AG10803 (cell line): ENCODE data around the gene WSB1.

Experiments
- DNase-seq: peaks from one replicate; pipeline ENCODE4 v3.0.0; 2010; ENCODE audit warnings: low read depth
- H3K4me3 ChIP-seq: 2 replicates; pipeline ENCODE4 v1.5.1; 2011; ENCODE audit warnings: mild to moderate bottlenecking, low read length, control low read depth
- CTCF ChIP-seq: conservative IDR thresholded peaks from 2 replicates; pipeline ENCODE4 v1.5.1; 2011; ENCODE audit warnings: mild to moderate bottlenecking, low read length, control low read depth, inconsistent platforms

The WSB1 gene

GRCh38 chr17:27282054-27282551 lies 11.8 kb upstream of the WSB1 start:
- no peak overlapping the region for H3K4me3 ChIP-seq
- DNase-seq: peak; percentile 91
- no peak for TF ChIP-seq CTCF

DNA sequence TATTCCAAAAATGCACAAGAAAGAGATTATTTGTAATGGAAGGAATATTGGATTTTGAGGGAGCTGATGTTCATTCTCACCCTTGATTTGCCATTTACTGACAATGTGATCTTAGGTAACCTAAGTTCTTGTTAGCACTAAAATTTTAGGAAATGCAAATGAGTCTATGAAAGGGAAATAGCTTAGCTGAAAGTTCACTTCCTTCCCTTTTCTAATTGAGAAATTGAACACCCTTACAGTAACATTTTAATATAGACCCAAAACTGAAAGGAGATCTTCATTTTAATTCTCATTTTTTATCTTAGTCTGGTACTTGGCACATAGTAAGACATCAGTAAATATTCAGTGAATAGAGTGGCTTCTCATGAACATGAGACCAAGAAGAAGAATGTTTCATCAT lies 10.9 kb upstream of the WSB1 start:
- H3K4me3 ChIP-seq: no peak overlapping the region
- no peak for DNase-seq
- TF ChIP-seq CTCF: no peak

DNA sequence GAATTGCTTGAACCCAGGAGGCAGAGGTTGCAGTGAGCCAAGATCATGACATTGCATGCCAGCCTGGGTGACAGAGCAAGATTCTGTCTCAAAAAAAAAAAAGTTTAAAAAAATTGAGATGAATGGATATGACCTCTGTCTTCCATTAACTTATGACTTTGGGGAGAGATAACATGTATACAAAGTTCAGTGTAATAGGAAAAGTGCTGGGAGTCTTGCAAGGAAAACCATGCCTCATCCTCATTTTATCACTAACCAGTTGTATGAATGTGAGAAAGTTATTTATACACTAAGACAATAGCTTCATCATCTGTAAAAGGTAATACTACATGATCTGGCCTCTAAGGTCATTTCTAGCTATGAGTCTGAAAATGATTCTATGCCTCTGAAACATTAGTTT lies 10.2 kb upstream of the WSB1 start:
- no peak for DNase-seq
- no peak for TF ChIP-seq CTCF
- no peak overlapping the region for H3K4me3 ChIP-seq

- no peak for TF ChIP-seq CTCF
- no peak for DNase-seq
- no peak overlapping the region for H3K4me3 ChIP-seq
These were observed 9.0 kb upstream of the WSB1 start for GRCh38 chr17:27284811-27285415.

- TF ChIP-seq CTCF: no peak
- no peak overlapping the region for H3K4me3 ChIP-seq
- DNase-seq: no peak
These were observed 8.4 kb upstream of the WSB1 start for GRCh38 chr17:27285516-27285915.

- no peak for DNase-seq
- no peak overlapping the region for H3K4me3 ChIP-seq
- no peak for TF ChIP-seq CTCF
These were observed 5.7 kb upstream of the WSB1 start for GRCh38 chr17:27288183-27288582.

GRCh38 chr17:27289856-27290255 lies 4.1 kb upstream of the WSB1 start:
- no peak for DNase-seq
- H3K4me3 ChIP-seq: no peak overlapping the region
- TF ChIP-seq CTCF: no peak
